ENCODE measurements around the gene PTPRM.

PTPRM gene

DNA sequence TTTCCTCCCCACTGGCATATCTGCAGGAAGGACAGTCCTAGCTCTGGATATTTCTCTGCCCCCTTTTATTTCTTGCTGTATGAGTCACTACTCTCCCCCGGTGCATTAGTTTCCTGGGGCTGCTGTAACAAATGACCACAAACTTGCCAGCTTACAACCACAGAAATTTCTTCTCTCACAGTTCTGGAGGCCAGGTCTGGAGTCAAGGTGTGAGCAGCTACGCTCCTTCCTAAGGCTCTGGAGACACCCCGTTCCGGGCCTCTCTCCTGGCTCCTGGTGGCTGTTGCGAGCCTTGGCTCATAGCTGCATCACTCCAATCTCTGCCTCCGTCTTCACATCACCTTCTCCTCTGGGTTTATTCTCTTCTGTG is 34.1 kb downstream of the PTPRM start:
- no peak for DNase-seq

DNA sequence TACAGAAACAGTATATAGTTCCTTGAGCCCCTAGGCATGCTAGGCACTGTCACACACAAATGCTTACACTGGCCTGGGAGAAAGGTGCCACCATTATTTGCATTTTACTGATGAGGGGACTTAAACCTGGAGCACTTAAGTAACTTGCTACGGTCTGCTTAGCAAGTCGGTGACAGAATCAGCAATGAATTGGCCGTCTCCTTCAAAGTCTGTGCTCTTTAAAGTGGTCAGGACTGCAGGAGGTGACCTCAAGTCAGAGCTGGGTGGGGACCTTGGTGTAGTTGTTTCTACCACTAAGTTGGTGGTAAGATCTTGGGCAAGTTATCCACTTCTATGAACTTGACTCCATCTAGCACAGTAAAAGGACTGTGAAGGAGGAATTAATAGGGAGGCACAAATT is 34.8 kb downstream of the PTPRM start:
- DNase-seq, result no peak

DNA sequence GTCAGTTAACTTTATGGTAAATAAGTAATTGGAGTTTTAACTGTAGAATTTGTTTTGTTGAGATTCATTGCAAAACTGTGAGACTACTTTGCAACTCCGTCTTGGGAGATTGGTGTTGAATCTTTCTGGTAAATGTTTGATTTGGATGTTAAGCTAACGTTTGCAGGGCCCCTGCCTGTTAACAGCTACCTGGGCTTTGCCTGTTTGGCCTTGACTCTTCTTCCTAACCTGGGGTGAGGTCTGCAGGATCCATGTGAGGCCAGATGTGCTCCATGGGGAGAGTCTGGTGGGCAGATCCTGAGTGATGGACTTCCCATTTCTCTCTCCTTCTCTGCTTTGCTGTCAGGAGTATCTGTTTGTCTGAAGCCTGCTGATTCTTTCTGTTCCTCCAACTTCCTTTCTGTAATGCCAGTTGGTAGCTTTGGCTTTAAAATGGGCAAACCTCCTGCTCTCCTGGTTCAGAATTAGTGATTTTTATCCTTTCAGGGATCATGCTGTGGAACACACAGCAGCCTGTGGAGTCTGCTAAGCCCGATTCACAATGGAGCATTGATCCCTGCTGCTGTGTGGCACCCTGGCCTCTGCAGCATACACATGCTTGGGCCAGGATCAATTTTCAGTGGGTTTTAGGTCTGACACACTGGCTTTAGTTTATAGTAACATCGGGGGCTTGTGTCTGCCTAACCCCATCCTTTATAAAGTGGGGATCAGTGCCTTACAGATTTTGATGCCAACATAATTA is 36.3 kb downstream of the PTPRM start:
- no peak for DNase-seq

- DNase-seq, result no peak
Observed at GRCh38 chr18:7604361-7604760, 37.2 kb downstream of the PTPRM start.

DNA sequence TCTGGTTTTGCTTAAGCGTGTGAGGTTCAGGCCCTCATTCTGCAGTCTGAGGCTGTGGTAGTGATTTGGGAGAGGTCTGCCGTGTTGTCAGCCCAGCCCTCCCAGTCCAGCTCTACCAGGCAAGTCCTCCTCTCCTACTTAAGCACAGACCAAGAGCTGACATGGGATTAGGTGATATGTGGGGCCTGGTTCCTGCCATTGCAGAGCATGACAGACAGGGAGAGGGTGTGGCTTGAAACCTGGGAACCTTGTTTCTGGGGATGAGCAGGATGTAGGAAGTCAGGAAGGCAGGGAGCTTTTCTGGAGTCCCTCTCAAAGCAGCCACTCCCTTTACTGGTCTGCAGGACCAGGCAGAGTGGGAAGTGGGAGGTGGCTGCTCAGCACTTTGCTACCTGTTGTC is 38.6 kb downstream of the PTPRM start:
- DNase-seq, result no peak

DNA sequence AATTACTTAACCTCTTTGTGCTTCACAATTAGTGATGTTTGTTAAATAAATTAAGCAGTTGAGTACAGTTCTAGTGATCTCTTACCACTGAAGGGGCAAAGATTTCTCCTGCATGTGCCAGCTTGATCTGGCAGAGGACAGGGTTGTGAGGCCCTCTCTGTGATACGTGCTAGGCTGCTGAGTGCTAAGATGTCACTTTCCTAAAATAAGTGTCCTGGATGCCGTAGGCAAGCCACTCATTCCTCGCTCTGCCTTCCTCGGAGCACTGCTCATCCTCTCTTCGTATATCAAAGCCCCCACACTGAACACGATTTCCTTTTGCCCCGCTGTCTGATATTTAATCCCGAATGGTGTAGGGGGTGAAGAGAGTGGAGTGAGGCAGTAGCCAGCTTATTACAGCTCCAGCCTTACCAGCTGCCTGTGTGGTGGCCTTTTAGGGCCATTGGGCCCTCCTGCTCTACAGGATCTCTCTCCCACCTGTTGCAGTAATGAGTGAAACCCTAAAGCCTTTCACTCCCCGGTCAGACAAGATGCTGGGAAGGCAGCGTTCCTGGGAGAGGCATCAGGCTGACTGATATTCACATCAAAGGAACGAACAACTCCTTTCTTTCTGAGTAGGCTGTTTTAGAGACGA is 40.5 kb downstream of the PTPRM start:
- DNase-seq, result peak; percentile 43

- no peak for DNase-seq
Observed at GRCh38 chr18:7608174-7608550, 41.0 kb downstream of the PTPRM start.

- peak; percentile 43 for DNase-seq
Observed at GRCh38 chr18:7608781-7609201, 41.7 kb downstream of the PTPRM start.

DNA sequence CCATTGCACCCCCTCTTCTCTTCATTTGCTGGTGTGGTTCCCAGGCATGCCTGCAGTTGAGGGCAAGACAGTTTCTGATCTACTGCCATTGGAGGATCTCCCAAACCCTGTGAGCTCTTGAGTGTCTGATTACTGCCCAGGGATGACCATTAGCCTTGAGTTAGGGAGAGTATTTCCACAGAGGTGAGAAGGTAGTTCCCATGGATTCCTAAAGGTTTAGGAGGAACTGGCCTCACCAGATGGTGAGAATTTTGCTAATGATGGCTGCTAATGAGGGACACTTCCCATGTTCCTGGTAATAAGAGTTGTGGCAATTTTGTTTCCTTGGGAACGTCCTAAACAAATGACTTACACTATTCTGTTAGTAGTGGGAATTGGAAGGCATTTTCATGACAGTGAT is 42.5 kb downstream of the PTPRM start:
- no peak for DNase-seq

DNA sequence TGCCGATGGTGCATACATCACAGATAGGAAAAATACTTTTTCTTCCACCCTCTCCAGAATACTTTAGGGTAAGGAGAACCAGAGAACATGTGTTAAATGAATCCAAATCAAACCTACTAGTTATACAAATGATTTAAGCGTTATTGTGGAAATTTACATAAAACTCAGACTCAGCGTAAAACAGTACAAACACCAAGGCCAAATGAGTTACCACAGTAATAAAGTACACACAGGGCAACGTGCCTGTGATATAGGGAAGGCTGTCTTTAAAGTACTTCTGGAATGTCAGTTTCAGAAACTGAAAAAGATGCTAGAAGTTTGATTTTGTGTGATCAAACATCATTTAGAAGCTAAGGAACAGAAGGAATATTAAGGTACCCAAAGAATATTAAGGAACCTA is 46.9 kb downstream of the PTPRM start:
- DNase-seq, result no peak

GRCh38 chr18:7615840-7616239 is 48.7 kb downstream of the PTPRM start:
- no peak for DNase-seq

DNA sequence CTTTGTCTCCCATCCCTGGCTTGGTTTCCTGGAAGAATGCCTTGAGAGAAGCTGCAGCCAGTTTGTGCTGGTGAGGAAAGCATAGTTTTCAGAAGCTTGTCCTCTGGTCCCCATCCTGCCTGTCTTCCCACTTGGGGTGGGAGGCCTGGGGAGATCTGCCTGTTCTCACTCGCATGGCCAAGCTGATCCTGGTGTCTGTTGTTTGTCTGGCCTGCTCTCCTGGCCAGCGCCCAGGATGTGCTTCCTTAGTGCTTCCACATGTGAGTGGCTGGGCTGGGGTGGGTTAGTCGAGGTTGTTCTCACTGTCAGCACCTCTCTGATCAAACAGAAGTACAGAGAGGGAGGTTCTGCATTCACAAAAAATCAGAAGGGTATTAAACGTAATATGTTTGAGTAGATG is 49.5 kb downstream of the PTPRM start:
- peak; percentile 44 for DNase-seq

GRCh38 chr18:7617738-7618422 is 50.8 kb downstream of the PTPRM start:
- DNase-seq, result peak; percentile 84

DNA sequence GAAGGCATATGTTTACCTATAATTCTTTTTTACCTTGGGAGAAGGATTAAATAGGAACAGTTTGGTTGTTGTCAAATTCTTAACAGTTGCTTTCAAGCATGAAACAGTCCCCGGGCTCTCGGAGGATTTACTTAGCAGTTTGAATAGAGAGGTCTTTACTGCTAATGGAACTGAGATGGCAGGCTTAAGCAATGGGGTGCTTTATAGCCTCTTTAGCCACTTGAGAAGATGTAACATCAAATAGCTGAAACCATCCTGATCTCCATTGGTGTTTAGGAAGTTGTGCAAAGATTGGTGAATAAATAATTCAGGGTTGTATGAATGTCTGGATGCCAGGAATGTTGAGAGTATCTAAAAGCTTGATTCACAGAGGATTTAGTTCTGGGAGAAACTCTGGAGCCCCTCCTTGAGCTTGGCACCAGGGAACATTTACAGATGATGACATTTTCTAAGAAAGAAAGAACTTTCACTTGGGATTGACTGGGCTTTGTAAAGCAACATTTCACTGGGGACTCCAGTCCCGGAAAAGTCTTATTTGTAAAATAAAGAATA is 51.9 kb downstream of the PTPRM start:
- no peak for DNase-seq

DNA sequence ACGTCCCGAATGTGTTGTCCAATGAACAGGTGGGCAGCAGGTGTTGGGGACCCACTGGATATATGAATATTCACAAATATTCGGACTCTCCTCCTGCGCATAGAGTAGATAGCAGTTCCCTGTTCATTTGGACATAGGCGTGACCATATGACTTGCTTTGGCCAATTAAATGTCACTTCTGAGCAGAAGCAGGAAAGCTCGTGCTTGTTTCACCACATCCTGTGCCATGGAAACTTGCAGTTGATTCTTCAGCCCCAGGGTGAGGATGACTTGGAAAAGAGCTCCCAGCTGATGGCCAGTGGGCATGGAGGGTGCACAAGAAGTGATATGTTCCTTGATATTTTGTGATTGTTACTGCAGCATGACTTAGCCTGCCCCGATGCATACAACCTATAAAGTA is 52.6 kb downstream of the PTPRM start:
- no peak for DNase-seq

GRCh38 chr18:7622721-7623120 is 55.6 kb downstream of the PTPRM start:
- DNase-seq, result no peak

DNA sequence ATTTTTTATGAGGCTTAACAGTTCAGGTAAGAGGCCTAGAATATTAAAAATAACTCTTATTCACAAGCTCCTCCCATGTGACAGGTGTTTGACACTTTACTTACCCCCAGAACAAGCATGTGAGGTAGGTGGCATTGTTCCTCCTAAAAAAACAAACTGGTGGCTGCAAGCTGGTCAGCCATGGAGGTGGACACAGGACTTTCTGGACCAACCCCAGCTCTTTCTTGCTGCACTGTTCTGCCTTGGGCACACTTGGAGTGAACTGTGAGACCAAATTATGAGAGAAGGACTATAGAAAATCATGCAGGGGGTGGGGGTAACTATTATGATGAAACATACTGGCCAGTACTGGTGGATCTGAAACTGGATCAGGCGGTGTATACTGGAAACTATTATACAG is 56.6 kb downstream of the PTPRM start:
- no peak for DNase-seq

DNA sequence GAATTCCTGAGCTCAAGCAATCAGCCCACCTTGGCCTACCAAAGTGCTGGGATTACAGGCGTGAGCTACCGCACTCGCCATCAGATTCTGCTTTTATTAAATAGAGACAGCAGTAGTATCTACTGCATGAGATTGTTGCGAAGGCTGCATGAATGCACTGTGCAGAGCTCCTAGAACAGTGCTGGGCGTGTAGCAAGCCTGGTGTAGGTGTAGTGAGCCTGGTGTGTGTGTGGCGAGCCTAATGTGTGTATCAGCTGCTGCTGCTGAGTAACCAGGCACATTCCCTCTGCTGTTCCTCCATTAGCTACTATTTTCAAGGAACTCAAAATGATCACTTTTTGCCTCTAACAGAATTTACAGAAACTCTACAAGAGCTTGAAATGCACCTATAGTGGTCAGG is 57.6 kb downstream of the PTPRM start:
- DNase-seq, result no peak

DNA sequence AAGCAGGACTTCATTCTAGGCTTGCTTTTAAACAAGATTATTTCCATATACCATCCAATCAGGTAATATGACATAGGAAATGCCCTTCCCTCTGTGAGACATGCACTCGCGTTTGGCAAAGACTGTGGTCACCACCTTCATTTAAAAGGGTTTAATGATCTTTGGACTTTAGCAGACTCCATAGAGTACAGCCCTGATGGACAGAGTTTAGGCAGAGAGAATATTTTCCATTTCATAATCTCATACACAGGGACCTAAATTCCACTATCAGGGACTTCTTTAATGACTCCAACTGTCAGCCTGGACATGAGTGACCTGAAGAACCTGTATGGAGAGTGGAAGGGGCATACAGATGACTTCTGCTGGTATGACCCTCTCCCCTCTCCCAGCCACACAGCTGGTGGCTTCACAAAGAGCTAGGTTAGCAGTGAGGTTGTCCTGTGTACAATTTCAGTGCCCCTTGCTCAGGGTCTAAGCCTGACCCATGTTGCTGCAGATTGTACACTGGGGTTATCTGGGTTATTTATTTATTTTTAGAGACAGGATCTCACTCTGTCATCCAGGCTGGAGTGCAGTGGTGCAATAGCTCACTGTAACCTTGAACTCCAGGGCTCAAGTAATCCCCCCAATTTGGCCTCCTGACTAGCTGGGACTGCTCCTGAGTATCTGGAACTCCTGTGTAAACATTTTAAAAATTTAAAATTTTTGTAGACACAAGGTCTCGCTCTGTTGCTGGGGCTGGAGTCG is 59.2 kb downstream of the PTPRM start:
- no peak for DNase-seq

DNA sequence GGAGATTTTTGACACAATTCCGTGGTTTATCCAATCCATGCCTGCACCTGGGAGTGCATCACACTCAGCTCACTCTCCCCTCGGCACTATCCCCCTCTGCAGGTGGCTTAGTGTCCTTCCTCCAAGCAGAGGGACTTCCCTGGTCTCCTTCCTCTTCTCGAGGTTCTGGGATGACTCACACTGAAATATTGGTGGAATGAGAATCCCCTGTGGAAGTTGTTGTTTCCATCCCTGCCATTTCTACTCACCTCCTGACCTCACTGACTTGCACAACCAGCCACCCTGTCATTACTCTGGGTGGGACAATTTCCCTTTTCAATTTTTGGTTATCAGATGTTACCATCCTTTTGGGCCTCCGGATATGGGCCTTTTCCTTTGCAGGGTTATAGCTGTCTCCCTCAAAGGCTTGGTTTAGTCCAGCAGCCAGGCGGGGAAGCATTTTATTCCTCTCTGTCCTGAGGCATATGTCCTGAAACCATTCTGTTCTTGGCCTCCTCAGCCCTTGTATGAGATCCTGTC is 59.9 kb downstream of the PTPRM start:
- DNase-seq, result no peak

- DNase-seq, result no peak
Observed at GRCh38 chr18:7629416-7629815, 62.3 kb downstream of the PTPRM start.

GRCh38 chr18:7630731-7631442 is 63.8 kb downstream of the PTPRM start:
- DNase-seq, result no peak

Measured in femur (tissue), 1 donor.